Lower leg skin (tissue), 3 donors: Measurements from ENCODE around the gene ST14.

Experiments
- POLR2A ChIP-seq, 2 donors: fragments of 450-650 bp; IDR thresholded peaks; one replicate each; pipeline ENCODE4 v1.6.1; 2016 to 2017; ENCODE audit warnings: antibody characterized with exemption in 2 of 2, mild to moderate bottlenecking in 1 of 2, moderate library complexity in 1 of 2
- TF ChIP-seq, protein P1 (sequence below), 3 donors: fragments of 450-650 bp; IDR thresholded peaks; one replicate each; pipeline ENCODE4 v1.5.1; 2016; ENCODE audit warnings: antibody characterized with exemption in 3 of 3, mild to moderate bottlenecking in 3 of 3, moderate library complexity in 2 of 3

DNA sequence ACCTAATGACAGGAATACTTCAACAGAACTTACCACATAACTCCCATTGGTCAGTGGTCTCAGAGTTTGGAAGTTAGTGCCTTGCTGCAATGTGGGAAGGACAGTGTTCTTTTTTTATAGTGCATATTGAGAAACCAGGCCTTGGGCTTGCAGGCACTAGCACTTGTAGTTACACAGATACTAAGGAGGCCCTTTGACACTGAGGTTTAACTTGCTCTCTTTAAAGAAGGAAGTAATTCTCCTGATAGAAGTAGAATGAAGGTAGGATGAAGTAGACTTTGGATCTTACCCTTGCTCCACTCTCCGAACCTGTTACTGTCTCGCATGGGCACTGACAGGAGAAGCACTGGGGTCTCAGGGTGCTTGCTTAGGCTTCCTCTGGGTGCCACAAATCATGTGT is 31.0 kb upstream of the ST14 start:
- TF ChIP-seq, protein P1, sequence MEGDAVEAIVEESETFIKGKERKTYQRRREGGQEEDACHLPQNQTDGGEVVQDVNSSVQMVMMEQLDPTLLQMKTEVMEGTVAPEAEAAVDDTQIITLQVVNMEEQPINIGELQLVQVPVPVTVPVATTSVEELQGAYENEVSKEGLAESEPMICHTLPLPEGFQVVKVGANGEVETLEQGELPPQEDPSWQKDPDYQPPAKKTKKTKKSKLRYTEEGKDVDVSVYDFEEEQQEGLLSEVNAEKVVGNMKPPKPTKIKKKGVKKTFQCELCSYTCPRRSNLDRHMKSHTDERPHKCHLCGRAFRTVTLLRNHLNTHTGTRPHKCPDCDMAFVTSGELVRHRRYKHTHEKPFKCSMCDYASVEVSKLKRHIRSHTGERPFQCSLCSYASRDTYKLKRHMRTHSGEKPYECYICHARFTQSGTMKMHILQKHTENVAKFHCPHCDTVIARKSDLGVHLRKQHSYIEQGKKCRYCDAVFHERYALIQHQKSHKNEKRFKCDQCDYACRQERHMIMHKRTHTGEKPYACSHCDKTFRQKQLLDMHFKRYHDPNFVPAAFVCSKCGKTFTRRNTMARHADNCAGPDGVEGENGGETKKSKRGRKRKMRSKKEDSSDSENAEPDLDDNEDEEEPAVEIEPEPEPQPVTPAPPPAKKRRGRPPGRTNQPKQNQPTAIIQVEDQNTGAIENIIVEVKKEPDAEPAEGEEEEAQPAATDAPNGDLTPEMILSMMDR (IDR thresholded peaks at IDR 0.05), result no peak
- TF ChIP-seq POLR2A (IDR thresholded peaks at IDR 0.05), result no peak
